Activated CD4-positive, alpha-beta T cell treated with anti-CD3 and anti-CD28 coated beads, Interleukin-2, amount 10 ng/mL, durations not matched to agents 24 days and 14 days (primary cell): Measurements from ENCODE around the gene PLPP3. TPM values are rescaled to one million over a fixed set of nuclear protein-coding genes. Genes with fewer than 3 reads are reported as not detected.

Source experiments
- total RNA-seq: library from RNA; stranded (reverse); gene quantifications from 2 replicates; pipeline ENCODE4 v1.2.3, GENCODE V29; 2022

The PLPP3 gene
- total RNA-seq, 1 donor from 2014 or later = not detected

Other genes starting within 250 kb of the PLPP3 start
- not detected in 2 replicates for gene PRKAA2, start 65.8 kb upstream of the PLPP3 start, total RNA-seq
- not detected in 2 replicates for gene FYB2, start 239.8 kb upstream of the PLPP3 start, total RNA-seq